Measurements from ENCODE around the gene OR1E2. TPM values are rescaled to one million over a fixed set of nuclear protein-coding genes. Genes with fewer than 3 reads are reported as not detected.

Gene OR1E2
- total RNA-seq, 1 experiment from 2014 or later, result not detected

DNA sequence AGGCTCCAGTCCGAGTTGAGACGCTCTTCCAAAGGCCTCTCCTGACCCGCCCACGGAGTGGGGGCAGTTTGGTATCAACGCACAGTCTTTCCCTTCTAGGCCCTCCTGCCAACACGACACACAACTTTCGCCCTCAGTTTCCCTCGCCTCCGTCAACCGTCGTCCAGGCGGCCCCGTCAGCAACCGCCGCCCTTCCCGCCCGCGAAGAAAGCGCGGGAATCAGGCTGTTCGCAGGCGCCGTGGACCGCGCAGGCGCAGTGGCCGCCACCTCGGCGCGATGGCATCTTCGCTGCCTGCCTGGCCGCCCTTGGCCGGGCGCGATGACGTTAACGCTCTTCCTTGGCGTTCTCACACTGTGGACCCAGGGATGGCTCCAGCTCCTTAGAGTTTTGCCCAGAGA lies 38.0 kb upstream of the OR1E2 start, which contains the start of gene SPATA22:
SPATA22 (minus strand) TSS at position 221 of the 400 bp plus-strand sequence. CDS start 2,494 bp downstream, outside the sequence.
- H2BK20ac ChIP-seq (ENCODE audit: low read depth, low read length, poor library complexity, severe bottlenecking), result no peak within 1 kb of the TSS
- no peak for DNase-seq
- H2BK5ac ChIP-seq (ENCODE audit: insufficient read length, low read length), result no peak within 1 kb of the TSS
- H3K4me2 ChIP-seq (ENCODE audit: insufficient read depth, insufficient read length, low read length), result no peak within 1 kb of the TSS
- H3K27ac ChIP-seq (ENCODE audit: insufficient read length, low read depth, low read length), result no peak within 1 kb of the TSS
- H3K9ac ChIP-seq (ENCODE audit: extremely low read depth, insufficient read length, low read length), result no peak within 1 kb of the TSS
- H4K8ac ChIP-seq (replicated peaks; ENCODE audit: insufficient read length, low read depth, low read length), result no peak within 1 kb of the TSS
- H2BK15ac ChIP-seq (ENCODE audit: low read depth, low read length), result no peak within 1 kb of the TSS
- H2BK12ac ChIP-seq (ENCODE audit: insufficient read length, low read depth, low read length), result no peak within 1 kb of the TSS
- H3K27me3 ChIP-seq (ENCODE audit: insufficient read depth, low read length), result no peaks in the 10 kb centered on the region
- H3K27ac Mint-ChIP-seq, result no peak within 1 kb of the TSS
- H3K79me2 ChIP-seq (ENCODE audit: insufficient read depth, low read length), result no peaks in the 10 kb centered on the region
- H3K4me1 Mint-ChIP-seq, result peaks cover 13 to 19% of the 10 kb centered on the region in 2 experiments
- H3K9me3 Mint-ChIP-seq, result no peaks in the 10 kb centered on the region
- no peak within 1 kb of the TSS; the same call in none of the 2 replicates for H3K4ac ChIP-seq (ENCODE audit: low read depth, low read length)
- TF ChIP-seq, protein P1, sequence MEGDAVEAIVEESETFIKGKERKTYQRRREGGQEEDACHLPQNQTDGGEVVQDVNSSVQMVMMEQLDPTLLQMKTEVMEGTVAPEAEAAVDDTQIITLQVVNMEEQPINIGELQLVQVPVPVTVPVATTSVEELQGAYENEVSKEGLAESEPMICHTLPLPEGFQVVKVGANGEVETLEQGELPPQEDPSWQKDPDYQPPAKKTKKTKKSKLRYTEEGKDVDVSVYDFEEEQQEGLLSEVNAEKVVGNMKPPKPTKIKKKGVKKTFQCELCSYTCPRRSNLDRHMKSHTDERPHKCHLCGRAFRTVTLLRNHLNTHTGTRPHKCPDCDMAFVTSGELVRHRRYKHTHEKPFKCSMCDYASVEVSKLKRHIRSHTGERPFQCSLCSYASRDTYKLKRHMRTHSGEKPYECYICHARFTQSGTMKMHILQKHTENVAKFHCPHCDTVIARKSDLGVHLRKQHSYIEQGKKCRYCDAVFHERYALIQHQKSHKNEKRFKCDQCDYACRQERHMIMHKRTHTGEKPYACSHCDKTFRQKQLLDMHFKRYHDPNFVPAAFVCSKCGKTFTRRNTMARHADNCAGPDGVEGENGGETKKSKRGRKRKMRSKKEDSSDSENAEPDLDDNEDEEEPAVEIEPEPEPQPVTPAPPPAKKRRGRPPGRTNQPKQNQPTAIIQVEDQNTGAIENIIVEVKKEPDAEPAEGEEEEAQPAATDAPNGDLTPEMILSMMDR (conservative IDR thresholded peaks at IDR 0.05), result no peak
- H3K9me3 ChIP-seq (ENCODE audit: control insufficient read depth, low read depth, low read length), result no peaks in the 10 kb centered on the region
- no CpG with 5 or more reads among the region's 38 CpGs for WGBS (ENCODE audit: extremely low coverage, insufficient read length, low lambda C conversion rate)
- H2AFZ ChIP-seq (ENCODE audit: low read length), result no peak within 1 kb of the TSS
- no peak within 1 kb of the TSS for H3K14ac ChIP-seq (ENCODE audit: insufficient read depth, low read length)
- H3K36me3 Mint-ChIP-seq (ENCODE audit: insufficient read depth in 1 of 3, low read depth in 3 of 3), result no peaks in the 10 kb centered on the region
- H3K23me2 ChIP-seq (ENCODE audit: insufficient read length, low read depth, low read length, poor library complexity, severe bottlenecking), result no peaks in the 10 kb centered on the region
- no peak within 1 kb of the TSS for H2BK120ac ChIP-seq (ENCODE audit: low read depth, low read length, poor library complexity, severe bottlenecking)
- H4K20me1 ChIP-seq (ENCODE audit: control insufficient read depth, insufficient read depth, insufficient read length), result no peaks in the 10 kb centered on the region
- H3K23ac ChIP-seq (ENCODE audit: insufficient read length, low read depth, low read length), result no peak within 1 kb of the TSS
- no peaks in the 10 kb centered on the region; the same call in 1 of the 2 replicates for H3K4me1 ChIP-seq (ENCODE audit: insufficient read depth, low read length)
- no peak within 1 kb of the TSS for H3T11ph ChIP-seq (ENCODE audit: low read length)
- no peak within 1 kb of the TSS for H4K5ac ChIP-seq (ENCODE audit: insufficient read length, low read depth, low read length)
- no peaks in the 10 kb centered on the region for H3K79me1 ChIP-seq (ENCODE audit: insufficient read depth, low read depth, low read length, poor library complexity, severe bottlenecking)
- H3K27me3 Mint-ChIP-seq (ENCODE audit: low read depth), result no peaks in the 10 kb centered on the region
- no peak within 1 kb of the TSS for H3K56ac ChIP-seq (ENCODE audit: insufficient read length, low read depth, low read length)
- no peak within 1 kb of the TSS for H2AK5ac ChIP-seq (ENCODE audit: insufficient read length, low read length)
- no peak within 1 kb of the TSS; a peak in 1 of 5 replicates for H3K4me3 Mint-ChIP-seq
- no peak within 1 kb of the TSS for H3K18ac ChIP-seq (ENCODE audit: insufficient read length, low read depth, low read length)
- H4K91ac ChIP-seq (ENCODE audit: insufficient read length, low read depth, low read length), result no peak within 1 kb of the TSS
